Activated T-helper 1 cell treated with anti-CD3 and anti-CD28 coated beads, Interleukin-2, amount 50 U/mL, for 16 hours (primary cell): ENCODE data around the gene SLC46A2.

Experiments
- DNase-seq, 2 donors: peaks; one replicate each; pipeline ENCODE4 v3.0.0-alpha.2; 2020; ENCODE audit warnings: low read depth in 1 of 2, low spot score in 1 of 2

Gene SLC46A2

DNA sequence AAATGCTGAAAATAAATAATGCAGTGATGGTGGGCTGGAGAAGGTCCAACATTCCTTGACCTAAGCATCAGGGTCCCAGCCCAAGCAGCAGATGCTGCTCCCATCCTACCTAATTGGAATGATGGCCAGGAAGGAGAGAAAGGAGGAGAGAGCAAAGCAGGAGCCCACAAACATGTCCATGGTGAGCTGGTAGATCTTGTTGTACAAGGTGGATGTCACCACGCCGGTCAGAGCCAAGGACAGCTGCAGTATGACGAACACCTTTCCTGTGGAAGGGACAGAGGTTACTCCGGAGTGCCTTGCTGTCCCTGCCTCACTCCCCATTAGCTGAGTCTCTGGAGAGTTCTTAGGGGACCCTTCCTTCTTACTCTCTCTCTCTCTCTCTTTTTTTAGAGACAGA, 4.3 kb downstream of the SLC46A2 start:
- no peak for DNase-seq

DNA sequence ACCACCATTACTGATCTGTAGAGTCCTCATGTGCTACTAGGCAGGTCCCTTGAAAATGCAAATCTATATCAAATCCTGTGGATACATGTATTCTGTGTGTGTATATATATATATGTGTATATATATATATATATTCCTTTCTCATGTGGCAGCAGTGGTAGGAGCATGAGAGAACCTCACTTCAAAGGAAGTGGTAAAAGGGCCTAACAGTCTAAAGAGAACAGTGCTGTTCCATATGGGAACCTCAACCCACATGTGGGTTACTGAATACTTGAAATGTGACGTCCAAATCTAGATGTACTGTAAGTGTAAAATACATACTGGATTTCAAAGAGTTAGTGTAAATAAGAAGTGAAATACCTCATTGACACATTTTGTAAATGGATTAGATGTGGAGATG, 5.4 kb downstream of the SLC46A2 start:
- no peak for DNase-seq

GRCh38 chr9:112884721-112885120, 6.0 kb downstream of the SLC46A2 start:
- no peak for DNase-seq

DNA sequence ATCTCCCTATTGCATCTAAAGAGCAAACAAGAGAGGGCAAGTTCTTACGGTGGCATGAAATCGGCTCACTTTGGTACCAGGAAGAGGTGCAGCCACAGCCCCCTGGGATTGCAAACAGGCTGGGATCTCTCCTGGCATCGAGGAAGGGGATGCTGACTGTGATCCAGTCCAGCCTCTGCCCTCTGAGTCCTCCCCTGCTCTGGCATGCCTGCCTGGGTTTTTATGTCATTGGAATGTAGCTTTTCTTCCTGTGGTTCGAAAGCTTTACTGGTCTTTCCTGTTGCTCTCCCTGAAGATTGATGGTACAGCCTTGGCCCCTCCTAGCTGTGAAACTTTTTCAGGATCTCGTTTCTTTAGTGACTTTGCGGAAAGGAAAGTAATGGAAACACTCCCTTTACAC, 6.6 kb downstream of the SLC46A2 start:
- no peak for DNase-seq

- no peak for DNase-seq
These were observed 9.3 kb downstream of the SLC46A2 start for GRCh38 chr9:112881331-112881730.

DNA sequence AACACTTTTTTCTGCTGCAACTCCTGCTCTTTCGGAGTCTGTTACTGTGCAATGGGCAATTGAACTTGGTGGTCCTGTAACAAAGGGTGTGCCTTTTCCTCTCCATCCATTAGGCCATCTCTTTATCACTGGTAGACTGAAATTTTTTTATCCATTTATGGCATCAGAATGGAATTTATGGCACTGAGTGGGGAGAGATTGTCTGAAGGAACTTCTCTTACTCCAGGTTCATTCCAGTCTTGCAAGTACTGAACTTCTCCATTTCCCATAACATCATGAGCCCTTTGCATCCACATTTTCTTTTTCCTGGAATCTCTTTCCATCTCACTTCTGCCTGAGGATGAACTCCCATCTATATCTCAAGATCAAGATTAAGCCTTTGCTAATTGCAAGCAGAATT, 10.0 kb downstream of the SLC46A2 start:
- no peak for DNase-seq

- no peak for DNase-seq
These were observed 11.9 kb downstream of the SLC46A2 start for GRCh38 chr9:112878752-112879151.

GRCh38 chr9:112873773-112874405, 16.8 kb downstream of the SLC46A2 start:
- DNase-seq = no peak

- DNase-seq = no peak
These were observed 18.7 kb downstream of the SLC46A2 start for GRCh38 chr9:112872019-112872418.

GRCh38 chr9:112870556-112870955, 20.1 kb downstream of the SLC46A2 start:
- DNase-seq = no peak

- no peak for DNase-seq
These were observed 20.8 kb downstream of the SLC46A2 start for GRCh38 chr9:112869917-112870316.

DNA sequence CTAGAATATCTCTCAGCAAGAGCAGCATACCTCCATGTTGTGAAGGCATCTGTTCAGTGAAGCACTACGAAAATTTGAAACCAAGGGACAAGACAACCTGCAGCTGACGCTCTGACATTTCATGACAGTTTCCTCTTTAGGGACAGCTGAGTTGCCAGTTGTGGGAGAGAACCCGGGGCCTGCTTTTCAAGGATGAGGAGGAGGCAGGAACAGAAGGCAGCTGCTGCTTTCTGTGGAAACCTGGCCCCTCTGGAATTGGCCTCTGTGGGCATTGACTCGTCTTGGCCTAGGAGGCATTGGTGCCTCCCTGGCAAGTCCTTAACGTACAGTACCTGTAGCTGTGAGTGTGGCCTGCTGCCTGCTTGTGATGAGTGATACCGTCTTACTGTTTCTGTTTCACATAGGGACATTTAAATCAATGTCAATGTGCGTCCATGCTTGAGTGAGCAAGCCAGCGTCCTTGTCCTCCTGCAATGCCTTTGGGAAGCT, 21.6 kb downstream of the SLC46A2 start:
- no peak for DNase-seq

DNA sequence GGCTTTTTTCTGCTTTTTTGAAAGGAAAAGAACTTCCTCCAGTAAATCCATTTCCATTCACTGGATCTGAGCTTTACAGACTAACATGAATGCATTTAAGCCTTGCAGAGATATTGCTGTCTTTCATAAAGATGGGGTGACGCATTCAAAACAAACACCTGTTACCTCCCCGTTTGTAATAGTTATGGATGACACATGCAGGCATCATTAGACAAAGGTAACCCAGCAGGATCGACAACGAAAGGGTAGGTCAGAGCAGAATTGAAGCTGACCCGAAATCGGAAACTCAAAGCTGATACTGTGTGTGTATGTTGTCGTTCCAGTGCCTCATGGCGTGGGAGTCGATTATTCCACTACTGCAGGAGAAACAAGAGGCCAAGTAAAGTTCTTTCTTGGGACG, 22.2 kb downstream of the SLC46A2 start:
- DNase-seq = no peak

- no peak for DNase-seq
These were observed 23.2 kb downstream of the SLC46A2 start for GRCh38 chr9:112867275-112867991.

DNA sequence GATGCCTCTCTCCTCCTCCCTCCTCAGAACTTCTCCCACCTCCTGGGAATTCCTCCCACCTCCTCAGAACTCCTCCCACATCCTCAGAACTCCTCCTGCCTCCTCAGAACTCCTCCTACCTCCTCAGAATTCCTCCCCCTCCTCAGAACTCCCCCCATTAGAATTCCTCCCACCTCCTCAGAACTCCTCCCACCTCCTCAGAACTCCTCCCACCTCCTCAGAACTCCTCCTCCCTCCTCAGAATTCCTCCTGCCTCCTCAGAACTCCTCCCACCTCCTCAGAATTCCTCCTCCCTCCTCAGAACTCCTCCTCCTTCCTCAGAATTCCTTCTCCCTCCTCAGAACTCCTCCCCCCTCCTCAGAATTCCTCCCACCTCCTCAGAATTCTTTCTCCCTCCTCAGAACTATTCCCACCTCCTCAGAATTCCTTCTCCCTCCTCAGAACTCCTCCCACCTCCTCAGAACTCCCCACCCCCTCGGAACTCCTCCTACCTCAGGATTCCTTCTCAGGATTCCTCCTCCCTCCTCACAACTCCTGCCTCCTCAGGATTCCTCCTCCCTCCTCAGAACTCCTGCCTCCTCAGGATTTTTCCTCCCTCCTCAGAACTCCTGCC, 23.9 kb downstream of the SLC46A2 start:
- DNase-seq = no peak

DNA sequence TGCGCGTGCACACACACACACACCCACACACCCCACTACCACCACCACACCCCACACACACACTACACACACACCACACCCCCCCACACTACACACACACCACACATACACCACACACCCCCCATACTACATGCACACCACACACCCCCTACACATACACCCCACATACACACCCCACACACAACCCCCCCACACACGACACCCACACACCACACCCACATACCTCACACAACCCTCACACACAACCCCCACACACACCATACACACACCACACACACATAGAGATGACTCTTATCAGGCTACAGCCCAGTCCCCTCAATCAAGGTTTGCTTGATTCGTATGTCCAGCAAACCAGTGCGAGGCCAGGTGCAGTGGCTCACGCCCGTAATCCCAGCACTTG, 25.7 kb downstream of the SLC46A2 start:
- no peak for DNase-seq

- no peak for DNase-seq
These were observed 26.3 kb downstream of the SLC46A2 start for GRCh38 chr9:112864403-112864802.

GRCh38 chr9:112863746-112864145, 26.9 kb downstream of the SLC46A2 start:
- no peak for DNase-seq

DNA sequence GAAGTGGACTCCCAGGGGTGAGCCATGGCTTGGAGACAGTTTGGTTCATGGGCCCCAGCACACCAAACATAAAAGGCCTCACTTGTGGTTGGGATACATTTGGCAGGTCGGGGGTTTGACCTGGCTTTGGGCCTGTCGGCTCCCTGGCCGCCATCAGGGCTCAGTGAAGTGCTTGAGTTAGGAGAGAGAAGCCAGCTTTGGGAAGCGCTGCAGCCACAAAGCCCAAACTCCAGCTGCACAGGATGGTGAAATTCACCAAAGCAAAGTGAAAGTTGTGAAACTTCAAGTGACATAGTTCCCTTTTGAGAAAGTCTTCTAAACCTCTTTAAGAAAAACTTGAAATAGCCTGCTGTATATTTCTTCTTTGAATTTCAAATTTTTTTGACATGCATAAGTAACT, 27.5 kb downstream of the SLC46A2 start:
- no peak for DNase-seq

DNA sequence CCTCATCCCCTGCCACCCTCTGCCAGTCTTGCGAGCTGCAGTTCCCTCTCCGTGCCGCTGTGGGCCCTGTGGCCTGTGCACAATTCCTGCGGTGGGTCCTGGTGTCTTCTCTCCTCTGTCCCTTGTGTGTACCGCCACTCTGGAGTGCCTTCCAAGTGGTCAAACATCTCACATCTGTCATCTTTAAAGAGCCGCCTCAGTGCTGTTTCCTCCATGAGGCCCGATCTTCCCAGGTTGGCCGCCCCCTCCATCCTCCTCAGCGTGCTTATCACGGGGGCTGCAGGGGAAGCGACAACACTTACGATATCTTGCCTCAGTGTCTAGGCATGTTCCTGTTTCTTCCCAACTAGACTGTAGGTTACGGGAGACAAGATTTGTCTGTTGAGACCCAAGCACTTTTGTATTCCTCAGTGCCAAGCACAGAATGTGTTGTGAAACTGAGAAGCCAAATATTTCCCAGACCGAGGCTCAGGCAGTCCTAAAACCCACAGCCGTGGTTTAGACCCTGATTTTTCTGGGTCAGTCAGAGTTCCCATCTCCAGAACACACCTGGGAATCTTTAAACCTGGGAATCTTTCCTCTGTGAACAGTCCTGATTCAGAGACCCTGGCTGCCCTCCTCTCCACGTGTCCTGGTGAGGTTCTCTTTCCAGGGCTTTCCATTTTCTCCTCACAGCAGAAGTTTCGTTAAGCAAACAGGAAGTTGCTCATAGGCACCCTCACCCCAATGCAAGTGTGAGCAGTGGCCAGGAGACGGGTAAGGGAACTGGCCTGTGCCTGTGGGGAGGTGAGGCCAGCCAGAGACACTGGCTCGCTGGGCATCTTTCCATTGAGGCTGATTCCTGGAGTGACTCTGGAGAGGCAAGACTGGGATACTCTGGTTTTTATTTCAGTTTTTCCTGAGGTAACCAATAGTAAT, 28.8 kb downstream of the SLC46A2 start:
- no peak for DNase-seq

- DNase-seq = no peak
These were observed 29.5 kb downstream of the SLC46A2 start for GRCh38 chr9:112861155-112861554.
